ENCODE results near the gene LCN2.
"Not testable (repeated sequence)": the region's sequence is repeated elsewhere in the genome, so short reads cannot be mapped to it uniquely, and the experiment has no call there.

LCN2 gene

GRCh38 chr9:128167209-128167608 is 18.0 kb downstream of the LCN2 start:
- DNase-seq (ENCODE audit: low read depth in 2 of 2): no peak

- no peak for DNase-seq (ENCODE audit: low read depth in 2 of 2)
Observed at GRCh38 chr9:128168731-128169308, 19.6 kb downstream of the LCN2 start.

- DNase-seq (ENCODE audit: low read depth in 2 of 2): no peak
Observed at GRCh38 chr9:128169492-128169891, 20.2 kb downstream of the LCN2 start.

GRCh38 chr9:128169925-128170324 is 20.7 kb downstream of the LCN2 start:
- no peak for DNase-seq (ENCODE audit: low read depth in 2 of 2)

- DNase-seq (ENCODE audit: low read depth in 2 of 2): no peak
Observed at GRCh38 chr9:128174062-128174461, 24.8 kb downstream of the LCN2 start.

GRCh38 chr9:128175102-128175563 is 25.9 kb downstream of the LCN2 start:
- no peak for DNase-seq (ENCODE audit: low read depth in 2 of 2)

GRCh38 chr9:128175726-128176125 is 26.5 kb downstream of the LCN2 start:
- DNase-seq (ENCODE audit: low read depth in 2 of 2): no peak

- DNase-seq (ENCODE audit: low read depth in 2 of 2): no peak
Observed at GRCh38 chr9:128178806-128179431, 29.7 kb downstream of the LCN2 start.

GRCh38 chr9:128180001-128180400 is 30.7 kb downstream of the LCN2 start:
- no peak for DNase-seq (ENCODE audit: low read depth in 2 of 2)

- DNase-seq (ENCODE audit: low read depth in 2 of 2): no peak
Observed at GRCh38 chr9:128180447-128180846, 31.2 kb downstream of the LCN2 start.

- not testable (repeated sequence) for DNase-seq (ENCODE audit: low read depth in 2 of 2)
Observed at GRCh38 chr9:128181480-128181879, 32.2 kb downstream of the LCN2 start.

GRCh38 chr9:128182893-128183588 is 33.8 kb downstream of the LCN2 start:
- DNase-seq (ENCODE audit: low read depth in 2 of 2): no peak

GRCh38 chr9:128185979-128186965 is 37.0 kb downstream of the LCN2 start:
- no peak for DNase-seq (ENCODE audit: low read depth in 2 of 2)

GRCh38 chr9:128187361-128187760 is 38.1 kb downstream of the LCN2 start:
- no peak for DNase-seq (ENCODE audit: low read depth in 2 of 2)

- DNase-seq (ENCODE audit: low read depth in 2 of 2): no peak
Observed at GRCh38 chr9:128188209-128188608, 39.0 kb downstream of the LCN2 start.

GRCh38 chr9:128190013-128190412 is 40.8 kb downstream of the LCN2 start:
- no peak for DNase-seq (ENCODE audit: low read depth in 2 of 2)

- peak in 1 of 2 experiments; percentile 10 for DNase-seq (ENCODE audit: low read depth in 2 of 2)
Observed at GRCh38 chr9:128190516-128191405, 41.5 kb downstream of the LCN2 start.

- DNase-seq (ENCODE audit: low read depth in 2 of 2): peak; percentile 44 to 61
Observed at GRCh38 chr9:128191406-128192046, 42.3 kb downstream of the LCN2 start, which contains the start of gene CIZ1. Gene CIZ1, minus strand, starts transcription at chr9:128191572. Its CDS starts 715 bp downstream, at chr9:128190857.

- DNase-seq (ENCODE audit: low read depth in 2 of 2): peak in 1 of 2 experiments; percentile 34
Observed at GRCh38 chr9:128192601-128193371, 43.5 kb downstream of the LCN2 start.

Data from stimulated activated CD4-positive, alpha-beta T cell treated with anti-CD3 and anti-CD28 coated beads, Interleukin-12 subunit alpha, Interleukin-12 subunit beta, amount 100 ng/mL, for 24 hours (primary cell).